Nephron progenitor cell (in vitro differentiated cells): Measurements from ENCODE around the gene GID8.

Experiments
- DNase-seq: peaks from one replicate; pipeline ENCODE4 v3.0.0; 2021
- H3K27ac Mint-ChIP-seq: 2 replicates; pipeline ENCODE4 v1.8.0; 2021; ENCODE audit warnings: mild to moderate bottlenecking, moderate library complexity, mixed read lengths
- H3K27me3 Mint-ChIP-seq: 2 replicates; pipeline ENCODE4 v1.8.0; 2021; ENCODE audit warnings: mild to moderate bottlenecking, low read depth, mixed read lengths; ENCODE audit not compliant: poor library complexity
- H3K36me3 Mint-ChIP-seq: 2 replicates; pipeline ENCODE4 v1.8.0; 2021; ENCODE audit warnings: low read depth, mixed read lengths
- H3K4me1 Mint-ChIP-seq: 2 replicates; pipeline ENCODE4 v1.8.0; 2021; ENCODE audit warnings: mixed read lengths
- H3K4me3 Mint-ChIP-seq: 2 replicates; pipeline ENCODE4 v1.8.0; 2021; ENCODE audit warnings: mild to moderate bottlenecking, moderate library complexity, mixed read lengths
- H3K9me3 Mint-ChIP-seq: 2 replicates; pipeline ENCODE4 v1.8.0; 2021; ENCODE audit warnings: mild to moderate bottlenecking, moderate library complexity, mixed read lengths
- TF ChIP-seq, protein P1 (sequence below): fragments of 200-600 bp; sonication (generic); IDR thresholded peaks from 2 replicates; pipeline ENCODE4 v1.5.0; 2021; ENCODE audit warnings: antibody characterized with exemption

Gene GID8

GRCh38 chr20:62951896-62952372 lies 14.0 kb downstream of the GID8 start:
- TF ChIP-seq, protein P1, sequence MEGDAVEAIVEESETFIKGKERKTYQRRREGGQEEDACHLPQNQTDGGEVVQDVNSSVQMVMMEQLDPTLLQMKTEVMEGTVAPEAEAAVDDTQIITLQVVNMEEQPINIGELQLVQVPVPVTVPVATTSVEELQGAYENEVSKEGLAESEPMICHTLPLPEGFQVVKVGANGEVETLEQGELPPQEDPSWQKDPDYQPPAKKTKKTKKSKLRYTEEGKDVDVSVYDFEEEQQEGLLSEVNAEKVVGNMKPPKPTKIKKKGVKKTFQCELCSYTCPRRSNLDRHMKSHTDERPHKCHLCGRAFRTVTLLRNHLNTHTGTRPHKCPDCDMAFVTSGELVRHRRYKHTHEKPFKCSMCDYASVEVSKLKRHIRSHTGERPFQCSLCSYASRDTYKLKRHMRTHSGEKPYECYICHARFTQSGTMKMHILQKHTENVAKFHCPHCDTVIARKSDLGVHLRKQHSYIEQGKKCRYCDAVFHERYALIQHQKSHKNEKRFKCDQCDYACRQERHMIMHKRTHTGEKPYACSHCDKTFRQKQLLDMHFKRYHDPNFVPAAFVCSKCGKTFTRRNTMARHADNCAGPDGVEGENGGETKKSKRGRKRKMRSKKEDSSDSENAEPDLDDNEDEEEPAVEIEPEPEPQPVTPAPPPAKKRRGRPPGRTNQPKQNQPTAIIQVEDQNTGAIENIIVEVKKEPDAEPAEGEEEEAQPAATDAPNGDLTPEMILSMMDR = no peak
- H3K27ac Mint-ChIP-seq = no peak overlapping the region
- H3K4me1 Mint-ChIP-seq = peaks cover 32% of the 10 kb centered on the region
- no peak for DNase-seq
- H3K27me3 Mint-ChIP-seq = no peaks in the 10 kb centered on the region
- H3K9me3 Mint-ChIP-seq = peaks cover 9% of the 10 kb centered on the region
- H3K36me3 Mint-ChIP-seq = peaks cover 45% of the 10 kb centered on the region
- peak overlapping the region; percentile 18 for H3K4me3 Mint-ChIP-seq

DNA sequence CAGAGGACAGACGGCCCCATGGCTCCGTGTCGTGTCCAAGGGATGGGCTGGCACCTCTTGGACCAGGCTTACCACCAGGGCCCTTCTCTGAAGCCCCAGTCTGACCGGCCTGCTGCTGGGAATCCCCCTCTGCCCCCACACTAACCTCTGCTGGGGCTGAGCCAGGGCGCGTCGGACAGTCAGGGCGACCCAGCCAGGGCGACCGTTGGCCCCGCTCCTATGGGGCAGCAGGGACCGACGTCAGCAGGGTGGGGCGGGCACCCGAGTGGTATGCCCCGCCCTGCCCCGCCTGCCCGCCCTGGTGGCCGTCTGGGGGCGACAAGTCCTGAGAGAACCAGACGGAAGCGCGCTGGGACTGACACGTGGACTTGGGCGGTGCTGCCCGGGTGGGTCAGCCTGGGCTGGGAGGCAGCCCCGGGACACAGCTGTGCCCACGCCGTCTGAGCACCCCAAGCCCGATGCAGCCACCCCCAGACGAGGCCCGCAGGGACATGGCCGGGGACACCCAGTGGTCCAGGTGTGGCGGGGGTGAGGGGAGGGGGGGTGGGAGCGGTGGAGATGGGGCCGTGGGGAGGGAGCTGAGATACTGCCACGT lies 14.5 kb downstream of the GID8 start, which contains the start of gene SLC17A9:
Gene SLC17A9 (plus strand): TSS at position 337 of the 595 bp plus-strand sequence. CDS start 122 bp downstream, at position 459.
- Mint-ChIP-seq H3K9me3 (peaks cover 9% of the 10 kb centered on the region), H3K4me1 (peaks cover 32% of the 10 kb centered on the region), H3K4me3 (peak within 1 kb of the TSS; percentile 18), H3K36me3 (peaks cover 39% of the 10 kb centered on the region), H3K27ac (no peak within 1 kb of the TSS), H3K27me3 (no peaks in the 10 kb centered on the region)
- DNase-seq = peak; percentile 50
- TF ChIP-seq, protein P1 = no peak

DNA sequence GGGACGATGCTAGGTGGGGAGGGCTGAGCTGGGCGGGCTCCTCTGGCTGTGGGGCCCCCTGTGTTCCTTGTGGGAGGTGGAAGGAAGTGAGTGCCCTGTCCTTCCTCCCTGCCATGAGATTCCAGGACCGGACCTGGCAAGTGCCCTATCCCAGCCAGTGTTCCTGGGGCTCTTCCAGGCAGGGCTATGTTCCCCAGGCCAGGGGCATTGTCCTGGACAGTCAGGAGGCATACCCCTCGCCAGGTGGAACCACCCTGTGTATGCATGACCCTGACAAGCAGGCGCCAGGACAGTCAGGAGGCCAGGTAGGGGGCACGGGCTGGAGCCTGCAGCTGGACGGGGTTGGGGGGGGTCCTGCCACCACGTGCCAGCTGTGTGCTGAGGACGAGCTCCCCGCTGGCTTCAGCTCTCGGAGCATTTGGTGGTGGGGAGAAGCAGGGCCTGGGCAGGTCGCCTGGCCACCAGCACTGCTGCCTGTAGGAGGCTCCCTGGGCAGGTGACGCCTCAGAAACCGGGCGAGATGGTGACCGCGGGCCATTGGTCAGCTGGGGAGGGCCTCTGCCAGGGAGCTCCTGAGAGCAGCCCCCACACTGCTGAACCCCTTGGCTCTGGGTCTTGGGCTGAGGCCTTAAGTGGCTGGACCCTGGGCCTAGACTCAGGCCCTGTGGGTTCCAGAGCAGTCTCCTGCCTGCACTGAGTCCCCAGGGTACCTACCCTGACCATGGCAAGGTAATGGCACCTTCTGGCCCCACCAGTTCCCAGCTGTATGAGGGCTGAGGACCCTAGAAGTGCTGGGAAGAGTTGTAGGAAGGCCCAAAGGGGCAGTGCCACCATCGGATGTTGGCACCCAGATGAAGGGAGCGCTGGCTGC lies 15.3 kb downstream of the GID8 start:
- TF ChIP-seq, protein P1 = no peak
- no peak for DNase-seq
- H3K9me3 Mint-ChIP-seq = peaks cover 8% of the 10 kb centered on the region
- H3K36me3 Mint-ChIP-seq = peaks cover 32% of the 10 kb centered on the region
- no peak overlapping the region for H3K4me3 Mint-ChIP-seq
- H3K27ac Mint-ChIP-seq = no peak overlapping the region
- no peaks in the 10 kb centered on the region for H3K27me3 Mint-ChIP-seq
- H3K4me1 Mint-ChIP-seq = peaks cover 32% of the 10 kb centered on the region

DNA sequence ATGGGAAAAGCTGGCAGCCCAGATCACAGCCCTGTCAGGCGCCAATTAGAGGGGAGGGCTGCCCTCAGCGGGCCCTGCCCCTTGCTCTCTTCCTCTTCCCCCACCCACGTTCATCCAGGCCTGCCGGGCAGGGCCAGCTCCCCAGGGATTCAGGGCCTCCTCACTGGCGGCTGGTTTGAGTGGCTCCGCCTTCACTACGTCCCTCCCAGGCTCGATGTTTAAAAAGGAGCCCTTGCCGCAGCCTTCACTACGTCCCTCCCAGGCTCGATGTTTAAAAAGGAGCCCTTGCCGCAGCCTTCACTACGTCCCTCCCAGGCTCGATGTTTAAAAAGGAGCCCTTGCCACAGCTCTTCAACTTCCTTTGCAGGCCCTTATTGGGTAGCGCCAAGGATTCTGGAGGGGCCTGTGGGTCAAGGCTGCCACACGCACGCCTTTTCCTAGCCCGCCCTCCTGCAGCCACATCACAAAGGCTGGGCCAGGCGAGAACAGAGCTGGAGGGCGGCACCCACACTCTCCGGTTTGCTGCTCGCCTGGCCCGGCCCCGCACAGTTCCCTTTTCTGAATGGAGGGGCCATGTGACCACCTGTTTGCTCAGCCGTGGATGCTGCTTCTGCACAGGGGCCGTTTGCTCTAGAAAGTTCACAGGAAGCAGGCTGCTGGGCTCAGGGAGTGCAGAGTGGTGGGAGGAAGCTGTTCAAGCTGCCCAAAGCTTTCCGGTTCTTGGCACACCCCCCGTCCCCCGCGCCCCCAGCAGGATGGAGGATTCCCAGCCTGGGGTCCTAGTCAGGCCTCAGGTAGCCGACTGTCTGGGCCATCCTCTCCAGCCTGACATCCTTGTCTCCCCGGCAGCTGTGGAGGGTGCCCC lies 16.1 kb downstream of the GID8 start:
- H3K27me3 Mint-ChIP-seq = no peaks in the 10 kb centered on the region

More for the DNA sequence above, 16.1 kb downstream of the GID8 start:
- H3K9me3 Mint-ChIP-seq = no peaks in the 10 kb centered on the region
- peak overlapping the region; percentile 54 for H3K4me3 Mint-ChIP-seq
- peak overlapping the region; percentile 90 for H3K27ac Mint-ChIP-seq
- TF ChIP-seq, protein P1 = no peak
- peaks cover 23% of the 10 kb centered on the region for H3K36me3 Mint-ChIP-seq
- peaks cover 32% of the 10 kb centered on the region for H3K4me1 Mint-ChIP-seq
- DNase-seq = peak; percentile 71
